NCI-H82 (cell line): ENCODE measurements around the gene APOBEC3H.

ENCODE experiments used
- DNase-seq: peaks from one replicate; lab custom pipeline; 2025; lab: John Stamatoyannopoulos, UW

APOBEC3H gene

DNA sequence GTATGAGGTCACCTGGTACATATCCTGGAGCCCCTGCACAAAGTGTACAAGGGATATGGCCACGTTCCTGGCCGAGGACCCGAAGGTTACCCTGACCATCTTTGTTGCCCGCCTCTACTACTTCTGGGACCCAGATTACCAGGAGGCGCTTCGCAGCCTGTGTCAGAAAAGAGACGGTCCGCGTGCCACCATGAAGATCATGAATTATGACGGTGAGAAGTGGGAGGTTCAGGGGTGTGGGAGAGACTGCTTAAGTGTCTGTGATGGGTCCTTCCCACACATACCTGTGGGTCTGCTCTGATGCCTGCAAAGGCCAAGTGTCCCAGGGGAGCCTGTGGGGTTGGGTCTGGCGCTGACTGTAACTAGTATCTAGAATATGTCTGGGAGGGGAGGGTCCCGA lies 16.0 kb upstream of the APOBEC3H start:
- DNase-seq, result no peak

DNA sequence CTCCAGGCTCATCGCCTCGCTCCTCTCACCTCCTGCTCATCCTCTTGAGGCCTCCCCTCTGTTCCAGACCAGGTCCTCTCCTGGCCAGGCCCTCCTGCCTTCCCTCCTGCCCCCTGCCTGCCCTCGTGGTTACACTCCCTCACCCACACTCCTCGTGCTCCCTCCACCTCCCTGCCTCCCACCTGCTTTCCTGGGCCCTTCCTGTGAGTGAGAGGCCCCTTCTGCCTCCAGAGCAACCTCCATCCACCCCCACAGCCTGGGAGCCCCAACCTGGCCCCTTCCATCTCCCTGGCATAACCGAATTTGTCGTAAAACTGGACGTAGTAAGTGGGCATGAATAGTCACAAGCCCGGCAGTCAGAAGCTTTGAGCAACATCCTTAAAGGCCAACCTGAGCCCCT lies 15.4 kb upstream of the APOBEC3H start:
- no peak for DNase-seq

DNA sequence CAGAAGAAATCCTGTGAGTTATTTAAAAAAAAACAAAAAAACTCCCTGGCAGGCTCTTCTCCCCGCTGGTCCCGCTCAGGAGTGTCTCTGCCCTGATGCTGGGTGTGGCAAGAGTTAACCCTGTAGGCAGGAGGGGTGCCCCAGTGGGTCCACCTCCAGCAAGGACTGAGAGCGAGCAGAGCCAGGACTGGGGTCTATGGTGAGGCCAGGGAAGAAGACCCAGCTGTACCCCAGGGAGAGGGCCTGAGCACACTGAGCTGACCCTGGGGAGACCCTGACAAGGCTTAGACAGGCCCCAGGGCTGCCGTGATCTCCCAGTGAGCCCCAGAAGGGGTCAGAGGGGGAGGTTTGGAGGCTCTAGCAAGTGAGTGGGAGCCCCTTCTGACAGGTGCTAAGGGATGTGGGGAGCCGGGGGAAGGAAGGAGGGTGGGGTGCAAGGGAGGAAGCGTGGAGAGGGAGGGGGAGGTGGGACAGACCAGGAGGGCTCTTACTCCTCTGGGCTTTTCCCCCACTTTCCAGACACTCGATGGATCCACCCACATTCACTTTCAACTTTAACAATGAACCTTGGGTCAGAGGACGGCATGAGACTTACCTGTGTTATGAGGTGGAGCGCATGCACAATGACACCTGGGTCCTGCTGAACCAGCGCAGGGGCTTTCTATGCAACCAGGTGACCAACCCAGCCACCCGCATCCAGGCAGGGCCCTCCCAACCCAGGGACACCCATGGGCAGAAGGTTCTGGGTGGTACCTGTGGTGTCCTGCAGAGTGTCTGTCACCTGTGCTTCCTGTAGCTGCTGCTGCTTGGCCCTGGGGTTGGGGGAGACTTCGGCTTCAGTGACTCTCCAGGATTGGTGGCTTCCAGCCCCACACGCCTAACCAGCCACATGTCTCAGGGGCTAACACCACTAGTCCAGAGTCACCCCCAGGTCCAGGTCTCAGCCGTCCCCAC lies 13.6 kb upstream of the APOBEC3H start:
- no peak for DNase-seq

DNA sequence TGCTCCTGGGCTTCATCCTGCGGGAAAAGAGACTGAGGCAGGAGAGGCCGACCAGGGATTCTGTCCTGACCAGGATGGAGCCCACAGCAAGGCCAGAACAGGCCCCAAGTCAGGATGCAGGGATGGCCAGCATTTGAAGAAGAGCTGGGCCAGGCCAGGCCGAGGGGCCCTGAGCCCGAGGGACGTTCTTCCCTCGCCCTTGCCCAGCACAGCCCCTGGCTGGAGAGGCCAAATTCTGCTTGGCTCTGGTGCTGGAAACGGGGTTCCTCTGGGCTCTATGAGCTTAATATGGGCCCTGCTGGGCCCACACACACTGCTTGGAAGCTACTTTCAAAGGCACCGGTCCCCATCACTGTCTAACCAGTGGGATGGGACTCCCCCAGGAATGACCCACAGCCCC lies 12.4 kb upstream of the APOBEC3H start:
- no peak for DNase-seq

DNA sequence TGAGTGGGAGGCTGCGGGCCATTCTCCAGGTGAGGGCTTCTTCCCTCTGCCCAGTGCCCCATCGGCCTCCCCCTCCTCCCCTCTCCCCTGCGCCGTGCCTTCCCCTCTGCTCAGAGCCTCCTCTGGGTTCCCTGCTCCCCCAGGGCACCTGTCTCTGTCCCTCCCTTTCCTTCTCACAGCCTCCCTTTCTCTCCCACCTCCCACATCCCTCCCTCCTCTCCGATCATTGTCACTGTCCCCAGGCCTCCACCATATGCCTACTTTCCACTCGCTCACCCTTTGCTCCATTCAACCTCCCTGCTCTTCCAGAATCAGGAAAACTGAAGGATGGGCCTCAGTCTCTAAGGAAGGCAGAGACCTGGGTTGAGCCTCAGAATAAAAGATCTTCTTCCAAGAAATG lies 9.9 kb upstream of the APOBEC3H start:
- DNase-seq, result no peak

DNA sequence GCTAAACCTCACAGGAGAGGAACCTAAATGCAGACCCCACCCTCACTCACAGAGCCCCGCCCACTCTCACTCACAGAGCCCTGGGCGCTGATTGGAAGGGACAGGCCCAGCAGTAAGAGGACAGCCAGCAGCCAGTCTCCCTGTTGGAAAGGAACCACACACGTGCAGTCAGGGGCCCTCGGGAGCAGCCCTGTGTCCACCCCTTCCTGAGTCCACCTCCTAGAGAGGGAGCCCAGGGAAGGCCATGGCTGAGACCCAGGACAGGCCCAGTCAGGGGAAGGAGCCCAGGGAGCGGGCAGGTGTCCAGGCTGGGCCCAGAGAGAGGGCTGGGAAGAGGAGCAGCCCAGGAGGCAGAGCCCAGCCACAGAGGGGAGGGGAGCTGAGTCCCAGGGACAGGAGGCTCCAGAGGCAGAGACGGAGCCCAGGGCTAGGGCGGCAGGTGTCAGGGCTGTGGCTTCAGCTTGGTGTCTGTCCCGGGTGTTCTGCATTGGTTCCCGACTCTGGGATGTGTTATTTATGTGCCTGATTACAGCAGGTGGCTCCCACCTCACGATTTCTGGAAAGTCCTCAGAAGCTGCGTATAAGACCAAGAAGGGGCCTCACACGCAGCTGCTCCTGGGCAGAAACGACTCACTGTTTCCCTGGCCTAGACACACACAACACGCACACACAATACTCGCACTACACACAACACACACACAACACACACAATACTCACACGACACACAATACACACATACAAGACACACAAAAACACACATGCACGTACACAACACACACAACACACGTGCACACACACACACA lies 9.0 kb upstream of the APOBEC3H start:
- peak; percentile 57 for DNase-seq

DNA sequence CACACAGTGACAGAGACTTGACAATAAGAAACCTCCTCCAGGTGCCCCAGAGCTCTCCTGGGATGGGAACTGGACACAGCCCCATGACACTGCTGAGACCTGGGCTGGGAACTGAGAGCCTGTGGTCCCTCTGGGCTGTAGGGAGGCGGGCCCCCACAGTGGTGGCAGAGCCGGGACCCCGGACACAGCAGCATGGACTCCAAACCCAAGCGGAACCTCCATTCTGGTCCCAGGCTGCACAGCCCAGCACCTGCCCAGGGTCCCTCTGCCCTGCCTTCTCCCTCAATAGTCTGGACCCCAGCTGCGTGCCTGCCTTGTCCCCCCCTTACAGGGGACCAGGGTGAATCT lies 8.4 kb upstream of the APOBEC3H start:
- DNase-seq, result no peak

DNA sequence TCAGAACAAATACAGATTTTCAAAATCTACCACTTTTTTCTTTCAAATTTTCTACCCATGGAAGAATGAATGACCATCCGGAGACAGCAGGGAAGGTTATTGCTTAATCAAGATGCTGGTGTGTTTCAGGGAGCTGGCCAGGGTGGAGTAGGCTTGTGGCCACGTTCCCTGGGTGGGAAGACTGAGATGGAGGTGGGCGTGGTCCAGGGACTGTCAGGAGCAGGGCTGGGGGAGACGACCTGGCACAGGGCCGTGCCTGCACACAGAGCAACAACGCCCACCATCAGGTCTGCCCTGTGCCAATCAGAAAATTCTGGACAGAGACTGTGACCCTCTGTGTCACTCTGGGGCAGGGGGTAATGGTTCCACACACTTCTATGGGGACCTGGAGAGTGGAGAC lies 7.1 kb upstream of the APOBEC3H start:
- DNase-seq, result no peak

DNA sequence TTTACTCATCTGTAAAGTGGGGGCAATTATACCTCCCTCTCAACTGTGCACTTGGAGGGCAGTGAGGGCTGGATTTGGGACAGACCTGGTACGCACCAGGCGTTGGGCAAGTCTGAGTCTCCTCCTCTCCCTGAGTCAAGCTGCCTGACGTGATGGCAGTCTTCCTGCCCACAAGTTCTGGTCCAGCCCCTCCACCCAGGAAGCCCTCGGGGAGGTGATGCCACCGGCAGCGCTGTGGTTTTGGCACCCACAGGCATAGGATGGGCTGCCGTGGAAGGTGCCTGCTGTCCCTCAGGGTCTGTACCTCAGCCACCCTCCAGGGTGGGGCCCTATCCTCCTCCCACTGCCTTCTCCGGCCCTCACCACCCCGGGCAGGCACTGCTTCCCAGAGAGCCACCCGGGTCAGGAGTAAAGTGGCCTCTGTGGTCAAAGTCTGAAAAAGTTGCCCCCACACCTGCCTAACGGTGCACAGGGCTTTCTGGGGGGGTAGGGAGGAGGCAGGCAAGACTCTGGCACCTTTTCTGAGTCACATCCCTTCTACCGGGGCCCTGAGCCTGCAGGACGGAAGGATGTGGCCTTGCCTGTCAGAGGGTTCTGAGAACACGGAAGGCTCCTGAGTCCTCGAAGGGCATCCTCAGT lies 6.5 kb upstream of the APOBEC3H start:
- no peak for DNase-seq

DNA sequence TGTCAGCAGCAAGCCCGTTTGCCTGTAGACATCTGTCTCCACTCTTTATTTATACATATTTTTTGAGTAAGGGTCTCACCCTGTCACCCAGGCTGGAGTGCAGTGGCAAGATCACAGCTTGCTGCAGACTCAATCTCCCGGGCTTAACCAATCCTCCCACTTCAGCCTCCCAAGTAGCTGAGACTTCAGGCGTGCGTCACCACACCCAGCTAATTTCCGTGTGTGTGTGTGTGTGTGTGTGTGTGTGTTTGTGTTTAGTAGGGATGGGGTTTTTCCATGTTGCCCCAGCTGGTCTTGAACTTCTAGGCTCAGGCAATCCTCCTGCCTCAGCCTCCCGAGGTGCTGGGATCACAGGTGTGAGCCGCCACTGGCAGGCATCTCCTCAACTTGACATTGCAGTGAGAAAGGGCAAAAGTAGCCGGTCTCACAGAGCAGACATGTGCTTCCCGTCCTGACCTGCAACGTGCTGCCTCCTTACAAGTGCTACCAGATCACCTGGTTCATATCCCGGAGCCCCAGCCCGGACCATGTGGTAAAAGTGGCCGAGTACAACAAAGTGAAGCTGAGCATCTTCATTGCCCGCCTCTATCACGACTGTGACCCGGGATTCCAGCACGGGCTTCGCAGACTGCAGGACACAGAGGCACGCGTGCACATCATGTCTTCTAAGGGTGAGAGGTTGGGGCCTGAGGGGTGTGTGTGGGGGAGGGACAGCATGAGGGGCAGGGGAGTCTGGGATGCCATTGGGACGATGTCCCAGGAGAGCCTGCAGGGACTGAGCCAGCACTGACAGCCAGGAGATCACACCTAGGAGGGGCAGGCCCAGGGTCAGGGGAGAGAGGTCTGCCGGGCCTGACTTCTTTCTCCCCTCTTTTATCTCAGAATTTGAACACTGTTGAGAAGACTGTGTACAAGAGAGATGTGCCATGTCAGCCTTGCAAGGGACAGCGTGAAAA lies 5.6 kb upstream of the APOBEC3H start:
- no peak for DNase-seq

DNA sequence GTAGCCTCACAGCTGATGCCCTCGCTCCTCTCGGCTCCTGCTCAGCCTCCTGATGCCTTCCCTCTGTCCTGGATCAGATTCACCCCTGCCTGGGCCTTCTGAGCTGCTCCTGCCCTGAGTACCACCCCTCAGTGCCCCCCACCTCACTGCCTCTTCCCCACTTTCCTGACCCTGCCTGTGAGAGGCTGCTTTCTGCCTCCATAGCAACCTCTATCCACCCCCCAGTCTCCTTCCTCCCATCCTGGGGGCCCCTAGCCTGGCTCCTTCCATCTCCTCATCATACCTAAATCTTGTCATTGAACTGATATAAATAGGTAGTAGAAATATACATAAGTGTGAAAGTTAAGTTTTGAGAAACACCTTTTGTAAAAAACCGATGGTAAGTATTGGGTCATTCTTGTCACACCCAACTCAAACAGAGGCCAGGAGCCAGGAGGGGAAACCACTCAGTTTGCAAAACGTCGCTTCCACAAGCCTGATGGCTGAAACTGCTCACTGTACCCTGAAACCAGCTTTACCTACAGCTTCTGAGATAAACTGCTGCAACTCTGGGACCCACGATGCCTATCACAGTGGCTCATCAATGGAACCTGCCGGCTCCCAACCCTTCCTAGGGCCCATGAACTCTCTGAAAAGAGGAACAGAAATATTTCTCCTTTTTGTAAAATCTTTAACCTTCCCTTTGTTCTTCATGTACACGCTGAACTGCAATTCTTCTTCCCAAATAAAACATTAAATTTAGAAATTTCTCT lies 4.8 kb upstream of the APOBEC3H start:
- DNase-seq, result no peak

DNA sequence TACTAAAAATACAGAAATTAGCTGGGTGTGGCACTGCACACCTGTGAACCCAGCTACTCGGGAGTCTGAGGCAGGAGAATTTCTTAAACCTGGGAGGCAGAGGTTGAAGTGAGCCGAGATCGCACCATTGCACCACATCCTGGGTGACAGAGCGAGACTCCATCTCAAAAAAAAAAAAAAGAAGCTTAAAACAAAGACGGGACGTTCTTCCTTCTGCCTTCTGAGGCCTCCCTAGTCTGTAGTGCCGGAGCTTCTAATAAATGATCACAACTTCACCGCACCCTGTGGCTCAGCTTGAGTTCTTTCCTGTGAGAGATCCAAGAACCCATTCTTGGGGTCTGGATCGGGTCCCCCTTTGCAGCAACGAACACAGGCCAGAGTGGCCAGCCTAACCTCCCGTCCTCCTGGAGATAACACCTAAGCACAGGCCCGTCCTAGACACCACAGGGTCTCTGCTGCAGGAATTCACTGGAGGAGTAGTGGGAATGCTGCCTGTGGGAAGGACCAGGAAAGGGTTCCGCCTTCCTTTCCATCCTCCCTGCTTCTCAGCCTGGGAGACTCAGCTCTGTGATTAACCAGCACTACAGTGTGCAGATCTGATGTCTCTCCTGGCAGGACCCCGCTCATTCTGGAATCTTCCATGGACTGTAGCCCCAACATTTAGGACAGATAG lies 2.2 kb upstream of the APOBEC3H start:
- no peak for DNase-seq

DNA sequence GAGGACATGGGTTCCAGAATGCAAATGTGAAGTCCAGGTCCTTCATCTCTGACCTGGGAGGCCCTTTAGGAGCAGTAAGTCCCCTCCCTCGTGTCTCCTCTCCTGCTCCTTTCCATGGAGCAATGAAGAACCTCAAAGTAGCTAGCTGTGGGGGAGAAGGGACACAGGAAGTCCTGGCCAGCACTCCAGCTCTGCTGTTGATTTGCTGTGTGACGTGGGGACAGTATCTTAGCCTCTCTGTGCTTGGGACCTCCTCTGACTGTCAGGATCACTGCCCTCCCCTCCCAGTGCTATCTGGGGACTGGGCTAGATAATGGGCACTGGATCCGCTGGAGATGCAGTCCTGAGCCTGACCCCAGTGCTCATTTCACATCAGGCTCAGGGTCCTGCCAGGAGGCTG lies 1.1 kb upstream of the APOBEC3H start:
- DNase-seq, result no peak

DNA sequence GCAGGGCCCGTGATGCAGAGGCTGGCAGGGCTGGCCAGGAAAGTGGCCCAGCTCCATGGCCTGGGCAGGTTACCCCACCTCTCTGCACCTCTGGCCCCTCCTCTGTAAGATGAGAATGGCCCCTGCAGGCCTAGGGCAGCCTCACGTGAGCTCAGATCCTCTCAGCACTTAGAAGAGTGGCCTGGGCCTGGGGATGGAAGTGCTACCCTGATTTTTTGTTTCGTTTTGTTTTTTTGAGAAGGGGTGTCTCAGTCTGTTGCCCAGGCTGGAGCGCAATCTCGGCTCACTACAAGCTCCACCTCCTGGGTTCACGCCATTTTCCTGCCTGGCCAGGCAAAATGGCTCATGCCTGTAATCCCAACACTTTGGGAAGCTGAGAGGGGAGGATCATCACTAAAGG lies 982 bp downstream of the APOBEC3H start:
- DNase-seq, result no peak

DNA sequence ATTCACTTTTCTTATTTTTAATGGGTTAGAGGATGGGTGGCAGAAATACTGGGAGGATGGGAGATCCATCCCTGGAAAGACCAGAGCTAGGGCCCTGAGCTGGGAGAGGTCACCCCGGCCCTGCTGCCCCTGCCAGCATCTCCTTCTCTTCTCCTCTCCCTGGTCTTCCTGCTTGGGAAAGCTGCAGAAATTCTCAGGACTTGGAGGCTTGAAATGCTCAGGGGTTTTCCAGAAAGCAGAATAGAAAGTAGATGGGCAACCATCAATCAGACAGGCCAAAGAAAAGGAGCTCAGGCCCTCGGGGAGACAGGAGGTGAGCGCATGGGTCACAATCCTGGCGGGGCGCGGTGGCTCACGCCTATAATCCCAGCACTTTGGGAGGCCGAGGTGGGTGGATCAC lies 1.5 kb downstream of the APOBEC3H start:
- DNase-seq, result no peak

DNA sequence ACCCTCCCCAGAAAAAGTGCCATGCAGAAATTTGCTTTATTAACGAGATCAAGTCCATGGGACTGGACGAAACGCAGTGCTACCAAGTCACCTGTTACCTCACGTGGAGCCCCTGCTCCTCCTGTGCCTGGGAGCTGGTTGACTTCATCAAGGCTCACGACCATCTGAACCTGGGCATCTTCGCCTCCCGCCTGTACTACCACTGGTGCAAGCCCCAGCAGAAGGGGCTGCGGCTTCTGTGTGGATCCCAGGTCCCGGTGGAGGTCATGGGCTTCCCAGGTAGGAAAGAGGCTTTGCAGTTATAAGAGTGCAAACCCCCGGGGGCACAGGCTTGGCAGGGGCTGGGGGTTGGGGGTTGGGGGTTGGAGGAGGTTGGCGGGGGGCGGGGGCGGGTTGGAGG lies 4.2 kb downstream of the APOBEC3H start:
- DNase-seq, result no peak

DNA sequence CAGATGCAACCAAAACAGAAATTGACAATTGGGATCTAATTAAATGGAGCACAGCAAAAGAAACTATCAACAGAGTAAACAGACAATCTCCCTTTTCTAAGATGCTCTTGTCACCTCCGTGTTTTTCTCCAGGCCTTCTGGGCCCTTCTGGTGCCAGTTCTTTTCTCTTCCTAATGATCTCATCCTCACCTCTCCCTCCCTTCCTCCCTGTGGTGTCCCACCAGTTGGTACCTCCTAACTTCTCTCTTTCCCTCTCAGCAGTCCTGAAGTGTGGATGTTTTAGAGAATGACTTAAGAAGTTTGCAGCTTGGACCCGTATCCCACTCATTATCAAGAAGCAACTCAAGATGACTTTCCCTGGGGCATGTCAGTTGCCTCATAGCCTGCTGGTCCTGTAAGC lies 6.4 kb downstream of the APOBEC3H start:
- no peak for DNase-seq

DNA sequence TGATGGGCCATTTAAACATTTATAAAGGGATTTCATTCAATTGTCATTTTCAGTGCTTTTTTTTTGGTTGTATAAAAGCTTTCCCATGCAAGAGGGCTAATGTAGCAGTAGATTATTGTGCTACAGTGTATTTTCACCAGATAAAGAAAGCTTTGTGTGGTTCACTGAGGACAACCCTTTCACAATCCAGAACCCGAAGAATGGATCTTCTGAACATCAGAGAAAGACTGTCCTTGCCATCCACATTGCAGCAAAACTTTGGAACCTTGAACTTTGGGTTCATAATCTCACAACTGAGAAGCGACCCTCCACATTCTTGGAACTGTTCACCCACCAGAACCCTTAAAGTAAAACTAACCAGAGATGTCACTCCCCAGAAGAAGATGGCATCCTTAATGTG lies 9.3 kb downstream of the APOBEC3H start:
- no peak for DNase-seq

DNA sequence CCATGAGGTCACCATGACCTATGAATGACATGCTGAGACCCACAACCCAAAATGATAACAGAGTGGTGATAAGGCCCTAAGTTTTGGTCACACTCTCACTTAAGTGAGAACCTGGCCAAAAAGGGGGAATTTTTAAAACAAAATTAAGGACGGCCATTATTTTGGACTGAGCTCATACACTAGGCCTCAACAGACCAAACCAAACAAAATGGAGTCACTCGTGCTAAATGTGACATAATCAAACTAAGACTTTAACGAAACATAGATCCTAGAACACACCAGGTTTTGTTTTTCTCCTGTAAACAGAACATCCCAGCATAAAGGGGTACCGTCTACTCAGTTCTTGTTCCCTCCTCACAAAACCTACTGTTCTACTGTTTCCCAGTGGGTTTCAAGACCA lies 11.4 kb downstream of the APOBEC3H start:
- no peak for DNase-seq

DNA sequence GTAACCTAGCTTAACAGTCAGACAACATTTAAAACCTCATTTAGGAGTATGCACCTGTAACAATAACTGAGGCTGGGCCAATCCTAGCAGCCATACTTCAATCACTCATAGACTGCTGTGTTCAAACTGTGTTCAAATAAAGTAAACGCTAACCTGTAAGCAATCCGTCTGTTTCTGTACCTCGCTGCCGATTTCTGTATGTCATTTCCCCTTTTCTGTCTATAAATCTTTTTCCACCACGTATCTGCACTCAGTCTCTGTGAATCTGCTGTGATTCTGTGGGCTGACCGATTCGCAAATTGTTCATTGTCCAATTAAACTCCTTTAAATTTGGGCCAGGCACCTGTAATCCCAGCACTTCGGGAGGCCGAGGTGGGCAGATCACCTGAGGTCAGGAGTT lies 12.3 kb downstream of the APOBEC3H start:
- no peak for DNase-seq
